Measurements from ENCODE around the gene FAM53B.

Gene FAM53B

GRCh38 chr10:124663766-124664360 is 80.3 kb downstream of the FAM53B start:
- H3K4me3 ChIP-seq (ENCODE audit: control insufficient read depth, low read depth, low read length), result no peak overlapping the region
- TF ChIP-seq CTCF (conservative IDR thresholded peaks at IDR 0.05; ENCODE audit: control insufficient read depth, insufficient read depth, low read depth, low read length), result no peak
- DNase-seq (ENCODE audit: low read depth), result no peak

DNA sequence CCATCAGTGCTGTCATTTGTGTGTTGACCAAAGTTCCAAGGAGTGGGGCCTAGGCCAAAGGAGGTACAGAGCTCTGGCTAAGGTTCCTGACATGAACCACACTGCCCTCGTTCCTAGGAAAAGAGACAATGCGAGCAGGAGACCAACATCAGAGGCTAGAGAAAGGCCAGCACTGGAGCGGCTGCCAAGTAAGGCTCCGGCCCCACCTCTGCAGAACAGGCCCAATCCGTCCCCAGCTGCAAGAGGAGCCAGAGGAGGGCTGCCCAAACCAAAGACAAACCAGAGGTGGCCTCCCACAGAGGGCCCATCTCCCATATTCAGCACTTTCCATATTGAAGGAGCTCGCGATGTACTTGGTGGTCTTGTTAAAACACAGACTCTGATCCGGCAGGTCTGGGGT is 81.0 kb downstream of the FAM53B start:
- TF ChIP-seq CTCF (conservative IDR thresholded peaks at IDR 0.05; ENCODE audit: control insufficient read depth, insufficient read depth, low read depth, low read length), result no peak
- no peak for DNase-seq (ENCODE audit: low read depth)
- H3K4me3 ChIP-seq (ENCODE audit: control insufficient read depth, low read depth, low read length), result no peak overlapping the region

- TF ChIP-seq CTCF (conservative IDR thresholded peaks at IDR 0.05; ENCODE audit: control insufficient read depth, insufficient read depth, low read depth, low read length), result no peak
- DNase-seq (ENCODE audit: low read depth), result no peak
- H3K4me3 ChIP-seq (ENCODE audit: control insufficient read depth, low read depth, low read length), result no peak overlapping the region
Measured at GRCh38 chr10:124661660-124662180, 82.5 kb downstream of the FAM53B start.

DNA sequence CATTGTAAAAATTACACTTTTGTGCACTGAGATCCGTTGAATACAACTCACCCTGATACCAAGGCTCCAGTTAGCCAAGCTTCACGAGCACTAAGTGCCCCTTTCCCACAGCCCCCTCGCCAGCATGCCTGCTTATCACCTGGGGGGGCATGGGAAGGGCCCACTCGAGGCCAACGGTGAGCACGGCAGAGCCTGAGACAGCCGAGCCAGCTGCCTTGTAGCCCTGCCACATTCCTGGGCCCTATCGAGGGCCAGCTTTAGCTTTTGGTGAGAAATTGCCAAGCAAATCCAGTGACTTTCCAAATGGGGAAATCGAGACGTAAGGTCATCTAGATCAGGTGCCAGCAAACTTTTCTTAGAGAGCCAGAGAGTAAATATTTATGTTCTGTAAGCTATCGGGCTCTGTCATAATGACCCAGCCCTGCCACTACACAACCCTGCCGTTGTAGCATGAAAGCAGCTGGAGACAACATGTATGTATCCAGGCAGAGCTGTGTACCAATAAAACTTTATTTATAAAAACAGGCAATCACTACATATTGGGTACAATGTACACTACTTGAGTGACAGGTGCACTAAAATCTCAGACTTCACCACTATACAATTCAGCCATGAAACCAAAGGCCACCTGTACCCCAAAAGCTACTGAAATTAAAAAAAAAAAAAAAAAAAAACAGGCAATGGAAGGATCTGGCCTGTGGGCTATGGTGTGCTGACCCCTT is 83.6 kb downstream of the FAM53B start:
- no peak overlapping the region for H3K4me3 ChIP-seq (ENCODE audit: control insufficient read depth, low read depth, low read length)
- no peak for DNase-seq (ENCODE audit: low read depth)
- no peak for TF ChIP-seq CTCF (conservative IDR thresholded peaks at IDR 0.05; ENCODE audit: control insufficient read depth, insufficient read depth, low read depth, low read length)

GRCh38 chr10:124659380-124659779 is 84.8 kb downstream of the FAM53B start:
- no peak for DNase-seq (ENCODE audit: low read depth)
- no peak for TF ChIP-seq CTCF (conservative IDR thresholded peaks at IDR 0.05; ENCODE audit: control insufficient read depth, insufficient read depth, low read depth, low read length)
- H3K4me3 ChIP-seq (ENCODE audit: control insufficient read depth, low read depth, low read length), result no peak overlapping the region

GRCh38 chr10:124658591-124659242 is 85.5 kb downstream of the FAM53B start:
- no peak for TF ChIP-seq CTCF (conservative IDR thresholded peaks at IDR 0.05; ENCODE audit: control insufficient read depth, insufficient read depth, low read depth, low read length)
- H3K4me3 ChIP-seq (ENCODE audit: control insufficient read depth, low read depth, low read length), result no peak overlapping the region
- DNase-seq (ENCODE audit: low read depth), result no peak
